ENCODE data around the gene PALLD. TPM values are rescaled to one million over a fixed set of nuclear protein-coding genes. Genes with fewer than 3 reads are reported as not detected.

PALLD gene
- total RNA-seq, 1 donor from 2014 or later: 179 TPM

DNA sequence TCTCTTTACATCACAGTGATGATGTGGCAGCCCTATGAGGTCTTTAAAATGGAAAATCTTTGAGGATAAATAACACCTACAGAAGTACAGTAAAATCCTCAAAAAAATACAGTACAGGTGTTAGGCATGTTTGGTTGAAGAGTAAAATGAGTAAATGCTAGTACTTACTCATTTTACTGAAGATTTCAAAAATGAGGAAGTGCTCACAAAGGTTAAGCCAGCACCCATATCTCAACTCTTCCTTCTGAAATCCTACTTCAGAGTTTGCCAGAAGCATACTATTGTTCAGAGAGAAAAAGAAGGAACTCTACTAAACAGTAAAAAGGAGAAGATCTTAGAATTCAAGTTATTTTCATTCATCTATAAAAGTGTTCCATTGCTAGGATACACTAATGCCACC, 382.3 kb downstream of the PALLD start:
- no peaks in the 10 kb centered on the region for H3K27me3 ChIP-seq
- H3K4me3 ChIP-seq: no peak overlapping the region
- TF ChIP-seq, protein P1, sequence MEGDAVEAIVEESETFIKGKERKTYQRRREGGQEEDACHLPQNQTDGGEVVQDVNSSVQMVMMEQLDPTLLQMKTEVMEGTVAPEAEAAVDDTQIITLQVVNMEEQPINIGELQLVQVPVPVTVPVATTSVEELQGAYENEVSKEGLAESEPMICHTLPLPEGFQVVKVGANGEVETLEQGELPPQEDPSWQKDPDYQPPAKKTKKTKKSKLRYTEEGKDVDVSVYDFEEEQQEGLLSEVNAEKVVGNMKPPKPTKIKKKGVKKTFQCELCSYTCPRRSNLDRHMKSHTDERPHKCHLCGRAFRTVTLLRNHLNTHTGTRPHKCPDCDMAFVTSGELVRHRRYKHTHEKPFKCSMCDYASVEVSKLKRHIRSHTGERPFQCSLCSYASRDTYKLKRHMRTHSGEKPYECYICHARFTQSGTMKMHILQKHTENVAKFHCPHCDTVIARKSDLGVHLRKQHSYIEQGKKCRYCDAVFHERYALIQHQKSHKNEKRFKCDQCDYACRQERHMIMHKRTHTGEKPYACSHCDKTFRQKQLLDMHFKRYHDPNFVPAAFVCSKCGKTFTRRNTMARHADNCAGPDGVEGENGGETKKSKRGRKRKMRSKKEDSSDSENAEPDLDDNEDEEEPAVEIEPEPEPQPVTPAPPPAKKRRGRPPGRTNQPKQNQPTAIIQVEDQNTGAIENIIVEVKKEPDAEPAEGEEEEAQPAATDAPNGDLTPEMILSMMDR (IDR thresholded peaks at IDR 0.05): no peak
- intact Hi-C loops (cut with DNase I): no loop called here
- no peak for DNase-seq
- H3K9me3 ChIP-seq: no peaks in the 10 kb centered on the region
- H3K27ac ChIP-seq: peak overlapping the region; percentile 64
- ATAC-seq: no peak
- peaks cover 36% of the 10 kb centered on the region for H3K4me1 ChIP-seq
- no peaks in the 10 kb centered on the region for H3K36me3 ChIP-seq

GRCh38 chr4:168880072-168880675, 383.3 kb downstream of the PALLD start:
- ATAC-seq (no peak), DNase-seq (no peak)
- Histone ChIP-seq H3K27ac (peak overlapping the region; percentile 27), H3K9me3 (no peaks in the 10 kb centered on the region), H3K4me3 (no peak overlapping the region), H3K4me1 (peaks cover 41% of the 10 kb centered on the region), H3K36me3 (no peaks in the 10 kb centered on the region), H3K27me3 (no peaks in the 10 kb centered on the region)
- intact Hi-C loops (cut with DNase I): no loop called here
- TF ChIP-seq, protein P1 (IDR thresholded peaks at IDR 0.05): no peak

DNA sequence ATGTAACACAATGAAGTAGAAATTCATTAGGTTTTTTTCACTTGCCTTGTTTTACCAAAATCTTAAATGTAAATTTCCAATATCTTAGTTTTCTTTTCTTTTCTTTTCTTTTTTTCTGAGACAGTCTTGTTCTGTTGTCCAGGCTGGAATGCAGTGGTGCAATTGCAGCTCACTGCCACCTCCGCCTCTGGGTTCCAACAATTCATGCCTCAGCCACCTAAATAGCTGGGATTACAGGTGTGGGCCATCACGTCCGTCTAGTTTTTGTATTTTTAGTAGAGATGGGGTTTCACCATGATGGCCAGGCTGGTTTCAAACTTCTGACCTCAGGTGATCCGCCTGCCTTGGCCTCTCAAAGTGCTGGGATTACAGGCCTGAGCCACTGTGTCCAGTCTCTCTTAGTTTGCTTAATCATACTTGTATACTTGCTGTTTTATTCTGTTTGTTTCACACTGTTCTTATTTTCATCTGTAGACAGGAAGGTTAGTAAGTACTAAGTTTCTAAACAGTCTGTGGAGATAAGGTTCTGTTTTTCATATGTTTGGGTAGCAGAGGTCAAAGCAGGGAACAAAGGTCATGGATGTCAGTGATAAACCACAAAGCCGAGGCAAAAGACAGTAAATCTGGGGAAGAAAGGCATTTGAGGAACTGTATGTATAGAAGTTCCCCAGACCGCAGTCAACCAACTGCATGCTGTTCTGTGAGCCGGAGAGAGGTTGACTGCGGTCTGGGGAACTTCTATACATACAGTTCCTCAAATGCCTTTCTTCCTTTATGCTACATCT, 384.2 kb downstream of the PALLD start:
- Histone ChIP-seq H3K4me3 (no peak overlapping the region), H3K4me1 (peaks cover 41% of the 10 kb centered on the region), H3K36me3 (peaks cover 3% of the 10 kb centered on the region), H3K9me3 (no peaks in the 10 kb centered on the region), H3K27me3 (no peaks in the 10 kb centered on the region), H3K27ac (peak overlapping the region; percentile 27)
- TF ChIP-seq, protein P1 (IDR thresholded peaks at IDR 0.05): no peak
- no peak for DNase-seq
- intact Hi-C loops (cut with DNase I): no loop called here
- ATAC-seq: peak; percentile 67

- TF ChIP-seq, protein P1 (IDR thresholded peaks at IDR 0.05): no peak
- DNase-seq (no peak), ATAC-seq (peak; percentile 6)
- no peaks in the 10 kb centered on the region for H3K27me3 ChIP-seq
- H3K4me1 ChIP-seq: peaks cover 41% of the 10 kb centered on the region
- no peaks in the 10 kb centered on the region for H3K9me3 ChIP-seq
- H3K36me3 ChIP-seq: peaks cover 8% of the 10 kb centered on the region
- H3K27ac ChIP-seq: no peak overlapping the region
- no peak overlapping the region for H3K4me3 ChIP-seq
- intact Hi-C loops (cut with DNase I): no loop called here
These were observed 385.0 kb downstream of the PALLD start for GRCh38 chr4:168881781-168882420.

DNA sequence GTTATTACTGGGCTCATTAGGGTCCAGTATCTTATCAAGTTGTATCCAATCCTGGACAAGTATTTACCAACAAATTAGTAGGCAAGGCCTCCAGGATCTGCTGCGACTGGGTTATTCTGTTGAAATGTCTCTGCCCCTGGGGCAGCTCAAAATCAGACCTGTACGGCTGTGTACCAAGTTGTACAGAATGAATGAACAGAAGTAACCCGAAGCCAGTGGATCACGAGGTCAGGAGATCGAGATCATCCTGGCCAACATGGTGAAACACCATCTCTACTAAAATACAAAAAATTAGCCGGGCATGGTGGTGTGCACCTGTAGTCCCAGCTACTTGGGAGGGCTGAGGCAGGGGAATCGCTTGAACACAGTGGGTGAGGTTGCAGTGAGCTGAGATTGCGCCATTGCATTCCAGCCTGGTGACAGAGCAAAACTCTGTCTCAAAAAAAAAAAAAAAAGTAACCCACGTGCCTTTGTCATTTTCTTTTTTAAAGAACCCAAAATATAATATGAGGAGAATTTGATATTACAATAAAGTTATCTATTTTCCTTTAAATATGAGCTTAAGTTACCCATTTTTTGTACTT, 385.9 kb downstream of the PALLD start:
- no peak overlapping the region for H3K27ac ChIP-seq
- DNase-seq: no peak
- intact Hi-C loops (cut with DNase I): no loop called here

More for the DNA sequence above, 385.9 kb downstream of the PALLD start:
- Histone ChIP-seq H3K4me3 (no peak overlapping the region), H3K9me3 (no peaks in the 10 kb centered on the region), H3K36me3 (peaks cover 8% of the 10 kb centered on the region), H3K4me1 (peaks cover 38% of the 10 kb centered on the region), H3K27me3 (no peaks in the 10 kb centered on the region)
- TF ChIP-seq, protein P1 (IDR thresholded peaks at IDR 0.05): no peak
- no peak for ATAC-seq

Data from upper lobe of right lung (tissue), 1 donor.